HG02884 (cell line): Measurements from ENCODE around the gene NSFL1C.
"Not testable (repeated sequence)": the region's sequence is repeated elsewhere in the genome, so short reads cannot be mapped to it uniquely, and the experiment has no call there.

ENCODE experiments used
- ATAC-seq: cut with Tn5 transposase; IDR thresholded peaks from one replicate; pipeline ENCODE4 v1.9.1; 2021; ENCODE audit warnings: mild to moderate bottlenecking, moderate library complexity; ENCODE audit not compliant: unreplicated experiment

The NSFL1C gene

GRCh38 chr20:1427457-1428054 lies 39.1 kb downstream of the NSFL1C start:
- no peak for ATAC-seq

GRCh38 chr20:1426231-1426849 lies 40.3 kb downstream of the NSFL1C start:
- ATAC-seq = no peak

GRCh38 chr20:1424336-1424735 lies 42.3 kb downstream of the NSFL1C start:
- no peak for ATAC-seq

GRCh38 chr20:1423625-1424106 lies 43.0 kb downstream of the NSFL1C start:
- ATAC-seq = no peak

GRCh38 chr20:1423206-1423605 lies 43.4 kb downstream of the NSFL1C start:
- no peak for ATAC-seq

- ATAC-seq = no peak
Observed at GRCh38 chr20:1422753-1423152, 43.9 kb downstream of the NSFL1C start.

- ATAC-seq = no peak
Observed at GRCh38 chr20:1420066-1420465, 46.6 kb downstream of the NSFL1C start.

- ATAC-seq = no peak
Observed at GRCh38 chr20:1418350-1418749, 48.3 kb downstream of the NSFL1C start.

GRCh38 chr20:1417790-1418189 lies 48.9 kb downstream of the NSFL1C start:
- ATAC-seq = no peak

- ATAC-seq = no peak
Observed at GRCh38 chr20:1417273-1417672, 49.4 kb downstream of the NSFL1C start.

GRCh38 chr20:1415667-1416468 lies 50.8 kb downstream of the NSFL1C start:
- ATAC-seq = no peak

GRCh38 chr20:1414982-1415381 lies 51.7 kb downstream of the NSFL1C start:
- ATAC-seq = no peak

- no peak for ATAC-seq
Observed at GRCh38 chr20:1405801-1406200, 60.8 kb downstream of the NSFL1C start.

GRCh38 chr20:1403624-1404023 lies 63.0 kb downstream of the NSFL1C start:
- no peak for ATAC-seq

GRCh38 chr20:1402149-1402548 lies 64.5 kb downstream of the NSFL1C start:
- no peak for ATAC-seq

GRCh38 chr20:1401451-1401907 lies 65.2 kb downstream of the NSFL1C start:
- ATAC-seq = no peak

GRCh38 chr20:1399678-1400366 lies 66.8 kb downstream of the NSFL1C start:
- not testable (repeated sequence) for ATAC-seq

GRCh38 chr20:1398185-1398584 lies 68.5 kb downstream of the NSFL1C start:
- ATAC-seq = not testable (repeated sequence)

- ATAC-seq = no peak
Observed at GRCh38 chr20:1397710-1398109, 68.9 kb downstream of the NSFL1C start.

- ATAC-seq = no peak
Observed at GRCh38 chr20:1396702-1397101, 69.9 kb downstream of the NSFL1C start.

- no peak for ATAC-seq
Observed at GRCh38 chr20:1396264-1396663, 70.4 kb downstream of the NSFL1C start.
